GM12872 (cell line): ENCODE data around the gene RGS6.

Experiments used
- TF ChIP-seq, protein P1 (sequence below): IDR thresholded peaks from 3 replicates; pipeline ENCODE4 v1.5.1; 2011; ENCODE audit warnings: low read depth, mild to moderate bottlenecking, low read length, moderate library complexity; ENCODE audit not compliant: insufficient read depth

Gene RGS6

DNA sequence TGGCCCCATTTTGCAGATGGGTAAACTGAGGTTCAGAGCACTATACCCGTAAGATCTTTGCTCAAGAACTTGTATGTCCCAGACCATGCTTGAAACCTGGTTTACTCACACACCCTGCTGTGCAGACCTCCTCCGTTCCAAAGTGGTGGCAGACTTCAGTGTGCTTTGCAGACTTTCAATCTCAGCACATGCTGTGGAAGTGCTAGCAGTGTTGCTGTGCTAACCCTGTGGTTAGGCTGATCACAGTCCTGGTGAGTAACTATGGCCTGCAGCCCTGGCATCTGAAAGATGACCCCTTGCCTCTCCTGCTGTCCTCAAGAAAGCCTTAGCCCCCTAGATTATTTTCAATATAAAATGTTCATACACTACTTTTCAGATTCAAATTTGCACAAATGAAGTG is 511.0 kb downstream of the RGS6 start:
- TF ChIP-seq, protein P1, sequence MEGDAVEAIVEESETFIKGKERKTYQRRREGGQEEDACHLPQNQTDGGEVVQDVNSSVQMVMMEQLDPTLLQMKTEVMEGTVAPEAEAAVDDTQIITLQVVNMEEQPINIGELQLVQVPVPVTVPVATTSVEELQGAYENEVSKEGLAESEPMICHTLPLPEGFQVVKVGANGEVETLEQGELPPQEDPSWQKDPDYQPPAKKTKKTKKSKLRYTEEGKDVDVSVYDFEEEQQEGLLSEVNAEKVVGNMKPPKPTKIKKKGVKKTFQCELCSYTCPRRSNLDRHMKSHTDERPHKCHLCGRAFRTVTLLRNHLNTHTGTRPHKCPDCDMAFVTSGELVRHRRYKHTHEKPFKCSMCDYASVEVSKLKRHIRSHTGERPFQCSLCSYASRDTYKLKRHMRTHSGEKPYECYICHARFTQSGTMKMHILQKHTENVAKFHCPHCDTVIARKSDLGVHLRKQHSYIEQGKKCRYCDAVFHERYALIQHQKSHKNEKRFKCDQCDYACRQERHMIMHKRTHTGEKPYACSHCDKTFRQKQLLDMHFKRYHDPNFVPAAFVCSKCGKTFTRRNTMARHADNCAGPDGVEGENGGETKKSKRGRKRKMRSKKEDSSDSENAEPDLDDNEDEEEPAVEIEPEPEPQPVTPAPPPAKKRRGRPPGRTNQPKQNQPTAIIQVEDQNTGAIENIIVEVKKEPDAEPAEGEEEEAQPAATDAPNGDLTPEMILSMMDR = no peak

DNA sequence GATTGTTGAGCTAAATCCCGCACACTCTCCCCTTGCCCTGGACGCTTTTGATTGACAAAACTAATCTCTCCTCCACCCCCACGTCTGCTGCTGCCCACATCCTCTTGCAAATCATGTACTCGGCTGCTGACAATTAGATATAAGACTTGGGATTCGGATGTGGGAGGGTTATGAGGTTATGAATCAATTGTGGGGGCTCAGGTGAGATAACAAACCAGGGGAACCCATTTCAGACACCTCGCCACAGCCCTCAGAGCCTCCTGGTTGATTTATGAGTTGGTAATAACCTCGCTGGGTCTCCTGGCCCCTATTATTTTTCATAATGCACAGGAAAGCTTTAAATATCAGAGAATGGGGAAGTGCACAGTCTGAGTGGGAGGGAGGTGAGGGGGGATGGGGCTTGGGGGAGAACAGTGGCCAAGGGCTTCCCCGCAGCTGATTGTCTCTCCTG is 511.8 kb downstream of the RGS6 start:
- TF ChIP-seq, protein P1 = no peak

DNA sequence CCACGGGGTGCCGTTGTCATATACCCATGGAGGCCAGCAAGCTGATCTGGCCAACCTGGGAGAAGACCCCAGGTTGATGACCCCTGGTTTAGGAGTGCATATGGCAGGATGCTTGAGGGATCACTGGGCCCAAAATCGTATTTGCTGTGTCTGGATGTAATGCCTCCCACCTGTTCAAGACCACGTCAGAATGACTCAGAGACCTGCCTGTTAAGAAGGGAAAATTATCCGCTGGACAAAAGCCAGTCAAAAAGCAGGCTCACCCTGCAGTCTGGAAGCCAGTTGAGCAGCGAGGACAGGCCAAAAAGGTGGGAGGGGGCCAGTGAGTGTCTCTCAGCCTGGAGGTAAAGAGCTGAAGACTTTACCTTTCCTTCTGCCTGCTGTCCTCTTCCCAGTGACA is 512.5 kb downstream of the RGS6 start:
- TF ChIP-seq, protein P1 = no peak

DNA sequence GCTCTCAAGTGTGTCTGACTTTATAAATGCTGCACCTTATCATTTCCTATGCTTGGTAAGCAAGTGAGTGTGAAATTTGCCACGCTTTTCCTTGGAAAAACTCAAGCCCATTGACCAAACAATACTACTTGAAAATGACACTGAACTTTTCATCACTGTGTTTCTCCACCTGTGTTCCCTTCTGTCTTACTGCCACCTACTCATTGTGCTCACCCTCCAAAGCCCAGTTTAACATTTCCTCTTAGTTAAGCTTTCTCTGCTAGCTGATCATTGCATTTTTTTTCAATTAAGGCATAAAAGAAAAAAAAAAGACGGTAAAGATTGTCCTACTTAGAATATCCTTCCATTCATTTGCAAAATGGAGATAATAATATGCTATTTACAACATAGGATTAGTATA is 516.0 kb downstream of the RGS6 start:
- TF ChIP-seq, protein P1 = no peak

DNA sequence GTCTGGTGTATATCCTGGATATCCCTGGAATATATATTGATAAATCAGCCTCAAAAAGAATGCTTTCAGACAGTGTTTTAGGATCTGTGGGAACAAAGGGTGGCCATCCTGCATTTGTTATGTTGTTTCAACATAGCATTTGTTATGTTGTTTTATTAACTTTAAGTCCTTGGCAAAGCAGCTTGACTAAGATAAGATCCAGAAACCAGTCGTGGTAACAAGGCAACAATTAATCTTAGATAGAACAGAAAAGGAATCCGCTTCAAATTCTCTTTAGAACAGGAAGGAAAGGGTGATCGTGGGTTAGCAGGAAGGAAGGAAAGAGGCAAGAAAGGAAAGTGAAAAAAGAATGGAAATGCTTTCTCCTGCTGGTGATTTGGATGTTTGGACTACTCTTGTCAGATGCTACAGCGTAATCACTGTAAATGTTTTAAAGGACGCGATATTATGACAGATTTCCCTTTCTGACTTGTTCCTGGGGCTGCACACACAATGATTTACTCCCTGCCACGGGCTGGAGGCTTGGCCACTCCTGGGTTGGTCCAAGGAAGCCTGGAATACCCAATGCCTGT is 518.3 kb downstream of the RGS6 start:
- TF ChIP-seq, protein P1 = no peak

DNA sequence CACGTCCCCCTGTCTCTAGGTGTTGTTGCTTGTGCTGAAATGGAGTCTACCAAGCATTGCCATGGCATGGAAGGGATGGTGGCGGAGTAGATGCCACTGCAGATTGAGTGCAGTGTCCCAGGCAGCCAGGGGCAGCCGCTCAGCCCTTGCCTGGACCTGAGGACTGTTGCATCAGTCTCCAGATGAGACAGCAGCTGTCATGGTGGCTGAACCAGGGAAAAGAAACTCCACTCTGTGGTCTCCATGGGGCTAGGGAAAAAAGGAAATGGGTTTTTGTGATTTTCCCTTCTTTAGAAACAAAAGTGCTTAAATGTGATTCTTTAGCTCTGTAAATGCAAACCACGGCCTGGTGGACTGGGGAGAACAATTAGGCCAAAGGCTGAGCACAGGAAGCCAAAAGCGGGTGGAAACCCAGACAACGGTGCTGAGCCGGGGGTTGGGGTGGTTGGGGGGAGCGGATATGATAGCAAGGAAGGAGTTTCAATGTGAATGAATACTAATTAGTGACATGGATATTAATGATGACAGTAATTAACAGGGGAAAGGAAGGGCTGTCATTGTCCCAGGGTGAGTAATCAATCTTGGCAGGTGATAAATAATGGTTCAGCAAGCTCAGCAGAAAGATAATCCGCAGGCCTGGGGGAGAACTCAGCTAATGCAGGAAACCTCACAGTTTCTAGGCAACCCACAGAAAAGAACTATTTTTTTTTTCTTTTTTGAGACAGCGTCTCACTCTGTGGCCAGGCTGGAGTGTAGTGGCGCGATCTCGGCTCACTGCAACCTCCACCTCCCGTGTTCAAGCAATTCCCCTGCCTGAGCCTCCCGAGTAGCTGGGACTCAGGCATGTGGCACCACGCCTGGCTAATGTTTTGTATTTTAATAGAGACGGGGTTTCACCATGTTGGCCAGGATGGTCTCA is 519.1 kb downstream of the RGS6 start:
- TF ChIP-seq, protein P1 = no peak

DNA sequence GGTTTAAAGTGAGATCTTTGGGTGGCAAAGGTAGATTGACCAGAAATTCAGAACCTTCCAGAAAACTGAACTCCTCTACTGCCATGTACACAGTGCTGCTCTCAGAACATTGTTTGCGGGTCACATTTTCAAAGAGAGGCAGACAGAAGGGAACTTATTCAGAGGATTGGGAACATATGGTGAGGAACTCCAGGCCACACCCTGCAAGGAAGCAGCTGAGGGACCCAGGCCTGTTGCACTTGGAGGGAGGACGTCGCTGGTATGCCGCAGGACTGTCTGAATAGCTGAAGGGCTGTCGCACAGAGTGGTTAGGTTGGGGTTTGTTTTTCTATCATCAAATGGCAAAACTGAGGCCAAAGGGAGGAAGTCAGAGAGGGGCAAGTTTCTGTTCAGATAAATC is 520.5 kb downstream of the RGS6 start:
- TF ChIP-seq, protein P1 = no peak
